Lung microvascular endothelial cell (primary cell): ENCODE measurements around the gene SH3RF1. TPM values are rescaled to one million over a fixed set of nuclear protein-coding genes. Genes with fewer than 3 reads are reported as not detected.
"Not testable (repeated sequence)": the region's sequence is repeated elsewhere in the genome, so short reads cannot be mapped to it uniquely, and the experiment has no call there.

ENCODE experiments used
- DNase-seq, 2 donors: peaks; one replicate each; pipeline versions ENCODE4 v3.0.0 to v3.0.0-alpha.2; 2010; ENCODE audit warnings: low read depth in 2 of 2
- total RNA-seq: library from RNA; depleted of rRNA; stranded (reverse); fragments of >200 nt; gene quantifications from 2 replicates; pipeline ENCODE4 v1.2.1, GENCODE V29; 2014

The SH3RF1 gene
- total RNA-seq, 1 donor from 2014 or later: 7.3 TPM

- DNase-seq: not testable (repeated sequence)
Observed at GRCh38 chr4:169277838-169278237, 7.1 kb upstream of the SH3RF1 start.

- no peak for DNase-seq
Observed at GRCh38 chr4:169275180-169275579, 4.4 kb upstream of the SH3RF1 start.

- no peak for DNase-seq
Observed at GRCh38 chr4:169274033-169274432, 3.3 kb upstream of the SH3RF1 start.

GRCh38 chr4:169272265-169272886, 1.6 kb upstream of the SH3RF1 start:
- DNase-seq: peak in 1 of 2 donors; percentile 33

GRCh38 chr4:169271692-169272007, 894 bp upstream of the SH3RF1 start:
- no peak for DNase-seq

GRCh38 chr4:169269916-169270809, 593 bp downstream of the SH3RF1 start:
- DNase-seq: peak; percentile 51 to 54

GRCh38 chr4:169268951-169269760, 1.6 kb downstream of the SH3RF1 start:
- peak in 1 of 2 donors; percentile 61 for DNase-seq

- DNase-seq: no peak
Observed at GRCh38 chr4:169267070-169267469, 3.7 kb downstream of the SH3RF1 start.

- DNase-seq: no peak
Observed at GRCh38 chr4:169266661-169267060, 4.1 kb downstream of the SH3RF1 start.

- no peak for DNase-seq
Observed at GRCh38 chr4:169266081-169266480, 4.7 kb downstream of the SH3RF1 start.

- DNase-seq: no peak
Observed at GRCh38 chr4:169263791-169264392, 6.9 kb downstream of the SH3RF1 start.

GRCh38 chr4:169260217-169260866, 10.4 kb downstream of the SH3RF1 start:
- DNase-seq: peak in 1 of 2 donors; percentile 51

- DNase-seq: no peak
Observed at GRCh38 chr4:169259271-169259670, 11.5 kb downstream of the SH3RF1 start.

GRCh38 chr4:169258141-169258540, 12.6 kb downstream of the SH3RF1 start:
- DNase-seq: no peak

- DNase-seq: peak in 1 of 2 donors; percentile 27
Observed at GRCh38 chr4:169256856-169257761, 13.6 kb downstream of the SH3RF1 start.

GRCh38 chr4:169256101-169256612, 14.6 kb downstream of the SH3RF1 start:
- DNase-seq: no peak

- DNase-seq: peak; percentile 73 to 83
Observed at GRCh38 chr4:169254546-169254983, 16.2 kb downstream of the SH3RF1 start.

GRCh38 chr4:169253904-169254303, 16.9 kb downstream of the SH3RF1 start:
- DNase-seq: peak in 1 of 2 donors; percentile 72

GRCh38 chr4:169253113-169253671, 17.6 kb downstream of the SH3RF1 start:
- DNase-seq: no peak
